HG02623 (cell line): Measurements from ENCODE around the gene SLC37A2.

ENCODE experiments used
- ATAC-seq: cut with Tn5 transposase; IDR thresholded peaks from one replicate; pipeline ENCODE4 v1.9.1; 2021; ENCODE audit warnings: moderate library complexity; ENCODE audit not compliant: unreplicated experiment

Gene SLC37A2

DNA sequence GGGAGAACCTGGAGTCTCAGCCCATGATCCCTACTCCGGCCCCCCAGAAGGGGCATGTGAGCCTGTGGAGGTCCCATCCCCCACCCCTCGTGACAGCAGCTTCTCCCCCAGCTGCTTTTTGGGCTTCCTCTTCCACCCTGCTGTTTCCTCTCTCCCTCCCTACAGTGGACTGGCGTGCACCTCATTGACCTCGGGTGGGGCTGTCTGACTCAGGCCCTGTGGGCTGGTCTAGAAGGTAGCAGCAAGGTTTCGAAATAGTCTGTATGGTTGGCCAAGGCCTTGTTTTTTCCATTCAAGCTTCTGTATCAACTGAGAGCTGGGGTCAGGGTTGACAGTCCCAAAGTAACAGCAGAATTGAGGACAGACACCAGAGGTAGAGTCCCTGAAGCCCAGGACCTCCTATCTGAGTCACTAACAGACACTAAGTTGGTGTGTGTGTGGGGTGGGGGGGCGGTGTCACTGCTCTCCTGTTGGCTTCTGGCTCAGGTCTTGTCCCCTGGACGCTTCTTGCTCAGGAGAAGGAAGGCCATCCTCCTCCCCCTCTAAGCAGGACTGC, 7.7 kb downstream of the SLC37A2 start:
- ATAC-seq: peak; percentile 61

DNA sequence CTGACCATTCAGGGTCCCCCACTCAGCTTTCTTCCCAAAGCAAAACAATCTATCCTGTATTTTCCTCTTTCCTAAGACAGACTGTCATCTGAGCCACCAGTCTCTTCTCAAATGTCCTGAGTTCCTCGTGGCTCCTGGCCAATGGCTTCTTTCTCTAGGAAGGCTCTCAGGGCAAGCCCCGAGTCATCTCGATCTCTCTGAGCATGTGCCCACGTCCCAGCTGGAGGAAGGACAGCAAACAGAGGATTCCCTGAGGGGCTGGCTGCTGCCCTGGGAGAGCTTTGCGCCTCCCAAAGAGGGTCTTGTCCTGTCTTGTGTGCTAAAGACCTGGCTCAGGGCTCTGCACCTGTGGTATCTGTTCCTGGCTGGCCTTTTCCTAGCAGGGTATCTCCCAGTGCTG, 8.3 kb downstream of the SLC37A2 start:
- no peak for ATAC-seq

DNA sequence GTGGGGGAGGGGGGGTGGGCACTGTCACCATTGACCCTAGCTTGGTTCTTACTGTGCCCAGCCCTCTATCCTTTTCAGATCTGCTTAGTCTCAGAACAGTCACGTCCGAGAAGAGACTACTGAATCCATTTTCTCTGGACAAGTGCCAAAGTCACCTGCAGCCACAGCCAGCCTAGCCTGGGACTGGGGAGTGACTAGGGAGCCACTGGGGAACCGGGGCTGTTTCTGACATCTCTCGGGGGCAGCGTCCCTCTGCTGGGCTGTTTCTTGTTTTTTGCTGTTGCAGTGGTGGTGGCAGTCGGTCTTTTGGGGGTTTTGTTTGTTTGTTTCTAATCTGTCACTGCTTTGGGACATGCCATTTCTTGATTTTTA, 8.7 kb downstream of the SLC37A2 start:
- ATAC-seq: no peak

DNA sequence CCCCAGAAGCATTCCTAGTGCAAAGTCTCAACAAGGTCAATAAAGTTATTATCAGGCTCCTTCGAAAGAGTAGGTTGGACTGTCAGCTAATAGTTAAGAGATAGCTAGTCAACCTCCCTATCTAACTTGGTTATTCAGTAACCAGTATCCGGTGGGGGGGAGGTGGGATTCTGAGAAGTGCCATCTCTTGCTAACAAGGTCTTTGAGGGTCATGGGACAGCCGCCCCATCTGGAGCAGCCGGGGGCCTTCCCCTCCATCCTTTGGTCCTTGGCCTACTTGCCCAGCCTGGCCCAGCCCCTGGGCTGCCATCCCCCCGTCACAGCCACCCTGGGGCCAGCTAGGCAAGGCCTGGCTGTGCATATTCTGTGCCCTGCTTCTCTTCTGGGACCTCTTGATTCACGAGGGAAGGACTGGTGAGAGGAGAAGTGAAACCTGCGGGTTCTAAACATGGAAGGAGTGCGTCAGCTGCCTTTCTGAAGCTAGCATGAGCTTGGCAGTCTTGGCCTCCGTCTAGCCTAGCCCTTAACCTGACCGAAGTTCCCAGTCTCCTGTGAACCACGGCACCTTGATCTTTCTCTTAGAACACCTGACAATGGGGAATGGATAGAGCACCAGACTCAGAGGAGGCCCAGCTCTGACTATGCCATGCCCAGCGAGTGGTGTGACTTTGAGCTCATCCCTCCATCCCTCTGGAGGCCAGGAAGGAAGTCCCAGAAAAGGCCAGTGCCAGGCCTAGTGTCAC, 9.3 kb downstream of the SLC37A2 start:
- peak; percentile 77 for ATAC-seq

DNA sequence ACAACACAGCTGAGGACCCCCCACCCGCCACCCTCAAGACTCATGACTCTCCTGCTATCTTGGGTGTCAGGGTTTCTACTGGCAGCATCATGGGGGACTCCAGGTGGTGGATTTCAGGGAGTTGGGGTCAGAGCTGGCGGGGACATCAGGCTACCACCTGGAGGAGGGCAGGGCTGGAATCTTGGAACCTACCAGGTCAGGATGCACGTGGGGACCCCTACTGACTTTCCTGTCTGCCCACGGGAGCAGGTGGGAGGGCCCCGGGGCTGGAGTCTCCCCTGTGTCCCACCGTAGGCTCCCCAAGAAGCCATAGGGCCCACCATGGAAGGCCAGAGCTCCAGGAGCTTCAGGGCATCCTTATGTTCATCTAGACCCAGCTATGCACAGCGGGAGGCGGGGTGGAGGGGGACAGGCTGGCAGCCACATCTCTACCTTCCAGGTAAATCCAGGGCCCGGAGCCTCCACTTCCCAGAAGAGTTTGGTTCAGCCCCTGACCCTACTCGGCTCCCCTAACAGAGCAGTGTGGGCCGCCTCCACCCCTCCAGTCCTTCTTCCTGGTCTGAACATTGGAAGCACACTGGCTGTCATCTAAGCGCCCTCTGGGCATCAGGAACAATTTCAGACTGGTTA, 10.0 kb downstream of the SLC37A2 start:
- ATAC-seq: no peak

DNA sequence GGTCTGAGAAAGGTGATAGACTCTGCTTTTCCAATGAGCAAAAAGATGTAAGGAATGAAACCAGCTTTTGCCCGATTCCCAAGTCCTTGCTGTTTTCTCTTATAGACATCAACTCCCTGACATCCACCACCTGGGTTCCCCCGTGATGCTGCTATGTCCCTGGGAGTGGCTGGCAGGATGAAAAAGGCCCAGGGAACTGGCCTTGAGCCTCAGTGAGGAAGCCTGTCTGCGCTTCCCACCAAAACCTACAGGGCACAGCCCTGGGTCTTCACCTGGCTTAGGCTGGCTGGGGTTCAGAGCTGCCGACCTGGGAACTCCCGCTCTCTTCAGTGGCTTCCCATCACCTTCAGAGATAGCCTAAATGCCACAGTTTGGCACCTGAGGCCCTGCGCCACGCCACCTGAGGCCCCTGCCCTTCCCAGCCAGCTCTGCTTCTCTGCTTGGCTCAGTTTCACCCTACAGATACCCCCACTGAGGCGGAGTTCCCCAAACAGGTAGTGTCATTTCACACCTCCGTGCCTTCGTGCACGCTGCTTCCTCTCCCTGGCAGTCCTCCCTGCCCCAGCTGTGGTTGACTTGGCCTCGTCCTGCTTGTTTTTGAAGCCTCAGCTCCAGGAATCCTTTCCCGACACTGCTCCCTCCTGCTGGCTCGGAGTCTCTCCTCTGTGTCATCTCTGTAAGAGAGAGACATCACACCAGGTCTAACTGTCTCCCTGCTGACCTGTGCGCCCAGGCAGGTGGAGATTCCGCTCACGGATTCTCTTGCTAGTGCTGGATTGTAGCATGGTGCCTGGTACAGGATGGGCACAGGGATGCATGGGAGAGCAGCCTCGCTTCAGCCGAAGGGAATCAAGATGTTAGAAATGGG, 10.7 kb downstream of the SLC37A2 start:
- ATAC-seq: no peak

DNA sequence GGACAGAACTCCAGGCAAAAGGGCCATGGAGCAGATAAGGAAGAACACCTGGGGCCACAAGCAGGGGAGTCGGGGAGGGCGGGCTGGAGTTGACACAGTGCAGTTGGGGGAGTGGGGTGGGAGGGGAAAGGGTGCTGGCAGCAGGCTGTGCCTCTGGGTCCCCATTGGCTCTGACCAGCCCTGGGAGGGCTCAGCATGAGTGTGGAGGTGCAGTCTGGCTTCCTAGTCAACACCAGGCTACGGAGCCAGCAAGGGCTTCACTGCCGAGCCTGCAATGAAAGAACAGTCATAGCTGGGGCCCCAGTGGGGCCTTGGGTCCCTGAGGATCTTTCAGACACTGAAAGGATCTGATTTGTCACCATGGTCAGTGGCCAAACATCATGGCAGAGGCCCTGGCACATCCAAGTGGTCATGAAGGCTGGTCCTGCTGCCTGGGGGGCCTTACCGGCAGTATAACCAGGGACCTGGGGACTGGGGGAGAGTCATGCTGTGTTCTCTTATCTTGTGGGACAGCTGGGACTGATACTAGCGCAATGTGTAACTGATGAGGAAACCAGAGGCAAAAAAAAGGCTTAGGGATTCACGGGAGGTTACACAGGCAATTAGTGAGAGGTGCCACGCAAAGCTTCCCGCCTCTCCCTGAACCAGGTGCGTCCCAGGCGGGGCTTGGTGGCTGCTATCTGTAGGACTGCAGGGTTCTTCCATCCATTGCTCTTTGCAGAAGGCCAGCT, 11.6 kb downstream of the SLC37A2 start:
- ATAC-seq: no peak

DNA sequence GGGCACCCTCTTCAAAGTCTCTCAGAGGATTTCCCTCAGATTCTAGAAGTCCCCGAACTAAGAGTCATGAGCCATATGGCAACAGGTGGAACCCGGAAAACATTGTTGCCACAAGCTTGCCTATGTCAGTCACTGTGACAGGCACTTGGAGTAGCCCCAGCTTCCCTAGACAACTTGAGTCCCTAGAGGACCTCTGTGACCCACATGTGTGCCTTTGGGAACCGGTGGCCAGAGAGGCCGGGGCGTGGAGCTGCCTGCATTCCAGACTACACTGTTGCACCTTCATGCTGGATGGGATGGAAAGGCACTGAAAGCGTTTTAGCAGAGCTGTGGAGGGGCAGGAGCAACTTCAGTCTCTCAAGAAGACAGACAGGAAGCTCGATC, 12.1 kb downstream of the SLC37A2 start:
- no peak for ATAC-seq

DNA sequence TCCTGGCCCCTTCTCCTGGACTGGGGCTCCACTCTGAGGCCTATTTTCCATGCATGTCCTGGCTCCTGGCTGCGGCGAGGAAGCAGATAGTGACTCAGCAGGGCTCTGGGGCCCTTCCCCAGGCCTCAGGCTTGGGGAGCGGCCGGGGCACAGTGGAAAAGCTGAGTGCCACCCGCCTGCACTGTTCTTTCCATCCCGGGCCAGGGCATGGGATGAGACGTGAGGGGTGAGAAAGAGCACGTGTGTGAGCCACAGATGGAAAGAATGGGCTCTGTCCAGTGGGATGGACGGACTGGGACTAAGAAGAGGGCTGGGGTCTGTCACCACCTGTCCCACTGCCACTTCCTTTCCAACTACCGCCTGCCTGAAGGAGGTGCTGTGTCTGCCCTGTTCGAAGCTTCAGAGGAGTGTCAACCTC, 12.8 kb downstream of the SLC37A2 start:
- no peak for ATAC-seq

DNA sequence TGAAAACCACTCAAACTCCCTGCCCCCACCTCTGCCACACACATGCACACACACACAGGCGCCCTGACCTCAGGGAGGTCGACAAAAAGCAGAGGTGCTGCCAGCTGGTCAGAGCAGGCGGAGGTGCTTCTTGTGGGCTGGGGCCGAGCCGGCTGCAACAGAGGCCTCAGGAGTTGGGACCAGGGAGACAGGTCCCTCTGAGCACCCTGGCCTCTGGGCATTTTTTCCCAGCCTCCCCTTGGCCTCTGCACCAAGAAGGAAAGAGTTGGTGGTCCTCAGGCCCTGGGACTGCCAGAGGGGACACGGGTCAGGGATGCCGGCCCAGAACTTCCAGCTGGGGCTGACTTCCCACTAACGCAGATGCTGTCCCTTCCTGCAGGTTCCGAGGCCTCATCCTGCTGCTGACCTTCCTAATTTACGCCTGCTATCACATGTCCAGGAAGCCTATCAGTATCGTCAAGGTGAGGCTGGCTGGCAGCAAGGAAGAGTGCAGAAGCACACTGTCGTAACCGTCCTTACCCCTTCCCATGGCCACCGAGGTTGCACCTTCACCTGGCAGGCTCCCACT, 13.4 kb downstream of the SLC37A2 start:
- no peak for ATAC-seq

DNA sequence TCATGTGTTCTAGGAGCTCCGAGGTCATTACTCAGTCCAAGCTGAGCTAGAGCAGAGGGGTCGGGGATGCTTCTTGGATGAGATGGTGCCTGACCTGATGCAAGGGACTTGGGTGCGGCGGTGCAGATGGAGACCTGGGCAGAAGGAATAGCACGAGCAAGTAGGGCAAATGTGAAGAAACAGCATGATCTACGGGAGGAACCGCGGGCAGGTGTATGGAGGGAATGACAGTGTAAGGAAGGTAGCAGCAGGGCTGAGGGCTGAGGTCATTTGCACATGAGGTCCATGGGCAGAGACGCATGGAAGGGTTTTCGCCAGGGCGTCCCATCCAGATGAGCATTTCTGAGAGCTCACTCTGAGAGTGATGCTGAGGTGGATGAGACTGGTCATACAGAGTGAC, 14.9 kb downstream of the SLC37A2 start:
- ATAC-seq: no peak

DNA sequence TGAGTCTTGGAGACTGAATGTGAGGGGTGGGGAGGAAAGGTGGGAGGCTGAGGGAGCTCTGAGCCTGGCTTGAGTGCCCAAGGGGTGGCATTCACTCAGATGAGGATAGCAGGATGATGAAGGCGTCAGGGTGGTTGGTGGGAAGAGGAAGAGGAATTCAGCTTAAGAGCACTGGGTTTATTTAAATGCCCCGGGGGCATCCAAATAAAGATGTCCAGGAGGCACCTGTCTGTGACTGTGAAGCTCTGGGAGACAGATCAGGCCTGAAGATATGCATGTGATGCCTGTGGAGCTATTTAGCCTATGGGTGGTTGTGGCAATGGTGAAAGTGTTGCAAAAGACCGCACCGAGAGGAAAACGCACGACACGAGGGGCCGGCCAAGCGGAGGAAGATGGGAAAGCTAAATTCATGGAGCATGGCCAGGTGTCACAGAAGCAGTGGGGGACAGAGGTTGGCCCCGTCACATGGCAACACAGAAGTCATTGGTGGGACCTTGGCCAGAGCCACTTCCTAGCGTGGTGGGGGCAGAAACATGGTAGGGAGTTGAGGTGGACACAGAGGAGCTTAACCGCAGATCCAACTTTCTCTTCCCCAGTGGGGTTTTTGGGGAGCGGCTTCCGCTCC, 15.5 kb downstream of the SLC37A2 start:
- no peak for ATAC-seq

DNA sequence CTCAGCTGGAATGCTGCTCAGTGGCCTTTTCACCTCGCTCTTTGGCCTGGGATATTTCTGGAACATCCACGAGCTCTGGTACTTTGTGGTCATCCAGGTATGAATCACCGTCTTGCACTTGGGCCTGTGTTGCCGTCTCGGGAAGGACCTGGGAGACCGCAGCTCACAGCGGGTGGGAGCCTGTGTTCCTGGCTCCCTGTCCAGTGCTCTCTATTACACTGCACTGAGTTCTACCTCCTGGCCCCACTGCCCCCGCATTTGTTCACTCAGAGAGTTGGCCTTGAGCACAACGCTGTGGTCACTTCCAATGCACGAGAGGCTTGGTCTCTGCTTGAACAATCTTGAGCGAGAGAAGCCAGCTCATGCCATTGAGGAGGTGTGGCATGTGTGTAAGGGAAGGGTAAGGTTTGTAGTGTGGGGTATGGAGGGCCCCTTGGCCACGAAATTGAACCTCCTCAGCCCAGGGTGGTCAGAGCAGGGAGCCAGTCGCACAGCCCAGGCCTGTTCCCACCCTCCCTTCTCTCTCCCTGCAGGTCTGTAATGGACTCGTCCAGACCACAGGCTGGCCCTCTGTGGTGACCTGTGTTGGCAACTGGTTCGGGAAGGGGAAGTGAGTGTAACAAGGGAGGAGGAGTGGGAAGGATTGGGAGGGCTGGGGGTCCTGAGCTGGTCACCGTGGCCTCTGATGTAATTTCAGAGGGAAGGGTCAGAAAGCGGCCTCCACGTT, 16.2 kb downstream of the SLC37A2 start:
- no peak for ATAC-seq

DNA sequence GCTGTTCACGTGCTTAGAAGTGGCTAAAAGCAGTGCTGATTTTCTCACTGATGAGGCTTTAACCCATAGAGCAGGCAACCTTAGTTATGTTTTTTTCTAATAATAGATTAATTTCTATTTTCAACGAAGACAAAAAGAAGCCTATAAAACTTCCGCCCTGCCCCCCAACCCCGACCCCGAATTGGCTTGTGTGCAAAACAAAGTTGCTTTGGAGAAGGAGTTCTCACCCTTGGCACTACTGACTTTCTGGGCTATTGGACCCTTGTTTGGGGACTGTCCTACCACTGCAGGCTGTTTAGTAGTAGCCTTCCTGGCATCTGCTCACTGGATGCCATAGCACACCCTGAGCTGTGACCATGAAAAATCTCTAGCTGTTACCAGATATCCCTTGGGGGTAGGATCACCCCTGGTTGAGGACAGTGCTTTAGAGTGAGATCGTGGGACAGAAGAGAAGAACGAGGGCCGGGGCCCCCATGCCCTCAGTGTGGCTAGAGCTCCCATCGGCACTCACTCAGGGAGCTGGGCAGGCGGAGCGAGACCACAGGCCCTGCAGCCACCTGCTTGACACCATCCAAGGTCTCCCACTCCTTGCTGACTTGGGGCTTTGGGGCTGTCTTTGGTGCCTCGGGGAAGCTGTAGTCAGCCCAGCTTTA, 16.9 kb downstream of the SLC37A2 start:
- ATAC-seq: no peak

DNA sequence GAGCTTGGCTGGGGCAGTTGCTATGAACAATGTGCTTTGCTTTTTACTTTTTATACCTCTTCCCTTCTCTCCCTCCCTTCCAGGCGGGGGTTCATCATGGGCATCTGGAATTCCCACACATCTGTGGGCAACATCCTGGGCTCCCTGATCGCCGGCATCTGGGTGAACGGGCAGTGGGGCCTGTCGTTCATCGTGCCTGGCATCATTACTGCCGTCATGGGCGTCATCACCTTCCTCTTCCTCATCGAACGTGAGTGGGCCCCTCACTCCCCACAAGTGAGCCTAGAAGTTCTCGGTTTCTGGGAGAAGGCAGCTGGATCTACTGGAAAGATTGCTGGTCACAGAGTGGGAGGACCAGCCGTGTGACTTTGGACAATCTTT, 17.4 kb downstream of the SLC37A2 start:
- no peak for ATAC-seq

DNA sequence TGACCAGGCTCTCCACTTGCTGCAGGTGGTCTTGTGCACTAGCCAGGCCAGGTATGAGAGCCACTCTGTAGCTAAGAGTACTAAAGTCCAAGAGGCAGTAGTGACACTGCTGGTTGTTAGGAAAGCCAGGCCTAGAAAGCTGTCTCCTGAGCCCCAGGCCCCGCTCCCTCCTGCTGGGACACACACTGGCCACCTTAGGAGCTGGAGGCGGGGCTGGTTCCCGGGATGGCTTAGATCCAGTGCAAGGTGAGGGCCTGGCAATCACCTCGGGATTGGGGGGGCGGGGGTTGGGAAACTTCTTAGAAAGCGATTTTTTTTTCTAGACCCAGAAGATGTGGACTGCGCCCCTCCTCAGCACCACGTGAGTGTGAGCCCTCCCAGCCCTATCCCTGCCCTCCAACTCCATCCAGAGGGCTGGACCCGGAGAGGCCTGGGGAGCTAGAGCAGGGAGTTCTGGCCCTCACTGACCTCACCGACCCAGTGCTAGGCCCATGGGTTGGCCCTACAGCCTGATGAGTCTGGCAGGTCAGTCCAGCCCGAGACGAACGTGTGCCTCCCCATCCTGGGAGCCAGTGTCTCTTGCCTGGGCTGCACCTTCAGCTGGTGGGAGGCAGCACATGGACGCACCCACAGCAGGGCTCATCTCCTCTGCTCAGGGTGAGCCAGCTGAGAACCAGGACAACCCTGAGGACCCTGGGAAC, 18.1 kb downstream of the SLC37A2 start:
- ATAC-seq: no peak

DNA sequence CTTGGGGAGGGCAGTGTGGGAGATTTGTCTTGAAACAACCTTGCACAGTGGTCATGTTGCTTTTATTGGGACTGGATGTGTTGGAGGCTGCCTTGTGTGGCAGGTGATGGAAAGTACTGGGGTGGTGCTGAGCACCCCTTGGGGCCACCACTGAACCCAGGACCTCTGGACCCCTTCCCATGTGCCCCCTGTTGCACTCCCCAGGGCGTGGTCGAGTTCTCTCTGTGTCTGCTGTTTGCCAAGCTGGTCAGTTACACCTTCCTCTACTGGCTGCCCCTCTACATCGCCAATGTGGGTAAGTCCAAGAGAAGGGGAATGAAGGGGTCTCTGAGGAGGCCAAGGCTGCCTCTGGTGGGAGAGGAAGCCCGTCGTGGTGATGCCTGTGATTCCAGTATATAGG, 18.9 kb downstream of the SLC37A2 start:
- ATAC-seq: no peak

DNA sequence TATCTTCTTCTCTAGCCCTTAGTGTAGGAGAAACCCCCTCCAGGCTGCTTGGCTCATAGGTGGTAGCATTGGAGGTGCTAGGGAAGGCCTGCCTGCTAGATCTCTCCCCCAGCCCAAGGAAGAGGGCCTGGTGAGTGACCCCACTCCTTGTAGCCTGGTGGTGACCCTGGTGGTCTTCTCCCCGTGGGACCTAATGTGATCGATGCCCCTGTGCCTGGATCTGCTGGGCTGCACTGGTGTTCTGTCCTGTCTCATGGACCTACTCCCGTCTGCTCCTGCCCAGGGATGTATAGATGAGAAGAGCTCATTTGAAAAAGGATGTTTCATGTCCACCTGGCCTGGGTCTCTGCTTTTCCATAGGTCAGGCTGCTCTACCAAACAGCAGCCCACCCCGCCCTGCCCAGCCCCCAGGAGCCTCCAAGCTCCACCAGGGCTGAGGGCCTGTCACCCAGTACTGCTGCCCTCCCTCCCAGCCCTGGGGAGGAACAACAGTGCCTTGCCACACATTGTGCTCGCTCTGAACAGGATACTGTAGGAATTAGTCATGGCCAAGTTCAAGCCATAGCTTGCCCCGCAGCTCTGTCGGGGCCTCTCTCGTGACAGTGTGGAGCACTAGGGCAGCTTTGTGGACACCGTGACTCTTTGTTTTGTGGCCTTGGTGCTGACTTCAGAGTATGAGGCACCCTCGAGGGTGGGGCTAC, 19.7 kb downstream of the SLC37A2 start:
- no peak for ATAC-seq
